ENCODE data around the gene HARBI1. TPM values are rescaled to one million over a fixed set of nuclear protein-coding genes. Genes with fewer than 3 reads are reported as not detected.
"Not testable (repeated sequence)": the region's sequence is repeated elsewhere in the genome, so short reads cannot be mapped to it uniquely, and the experiment has no call there.

HARBI1 gene
- total RNA-seq, 2 donors from 2014 or later: 7.5 to 8.4 TPM

GRCh38 chr11:46588915-46589314 lies 28.1 kb downstream of the HARBI1 start:
- no peaks in the 10 kb centered on the region for H3K9me3 ChIP-seq (ENCODE audit: control insufficient read depth, low read length)
- DNase-seq: no peak
- TF ChIP-seq CTCF (conservative IDR thresholded peaks at IDR 0.05): no peak
- Mint-ChIP-seq H3K4me3 (no peak overlapping the region), H3K27ac (no peak overlapping the region), H3K9me3 (peaks cover 1% of the 10 kb centered on the region), H3K27me3 (ENCODE audit: insufficient read depth) (no peaks in the 10 kb centered on the region), H3K36me3 (ENCODE audit: low read depth) (peaks cover 17% of the 10 kb centered on the region), H3K4me1 (peaks cover 24% of the 10 kb centered on the region)
- no peaks in the 10 kb centered on the region for H3K27me3 ChIP-seq (ENCODE audit: control insufficient read depth, insufficient read depth, low read length, poor library complexity, severe bottlenecking)
- no peak overlapping the region for H3K27ac ChIP-seq (ENCODE audit: low read depth, low read length)
- peaks cover 19% of the 10 kb centered on the region for H3K36me3 ChIP-seq (ENCODE audit: control insufficient read depth, insufficient read depth, low read length)
- H3K9ac ChIP-seq (ENCODE audit: extremely low read depth, low read length, poor library complexity, severe bottlenecking): no peak overlapping the region
- H3K4me1 ChIP-seq (ENCODE audit: control insufficient read depth, insufficient read depth, low read length): no peaks in the 10 kb centered on the region
- H3K4me3 ChIP-seq (ENCODE audit: low read length): no peak overlapping the region

GRCh38 chr11:46588131-46588530 lies 28.9 kb downstream of the HARBI1 start:
- Mint-ChIP-seq H3K4me1 (peaks cover 23% of the 10 kb centered on the region), H3K27me3 (ENCODE audit: insufficient read depth) (no peaks in the 10 kb centered on the region), H3K36me3 (ENCODE audit: low read depth) (peaks cover 17% of the 10 kb centered on the region), H3K4me3 (no peak overlapping the region), H3K9me3 (peaks cover 1% of the 10 kb centered on the region), H3K27ac (no peak overlapping the region)
- TF ChIP-seq CTCF (conservative IDR thresholded peaks at IDR 0.05): no peak
- H3K4me1 ChIP-seq (ENCODE audit: control insufficient read depth, insufficient read depth, low read length): no peaks in the 10 kb centered on the region
- H3K9ac ChIP-seq (ENCODE audit: extremely low read depth, low read length, poor library complexity, severe bottlenecking): no peak overlapping the region
- no peaks in the 10 kb centered on the region for H3K27me3 ChIP-seq (ENCODE audit: control insufficient read depth, insufficient read depth, low read length, poor library complexity, severe bottlenecking)
- no peak for DNase-seq
- no peak overlapping the region for H3K4me3 ChIP-seq (ENCODE audit: low read length)
- H3K36me3 ChIP-seq (ENCODE audit: control insufficient read depth, insufficient read depth, low read length): peaks cover 19% of the 10 kb centered on the region
- no peaks in the 10 kb centered on the region for H3K9me3 ChIP-seq (ENCODE audit: control insufficient read depth, low read length)
- whole genome bisulfite sequencing, 2 experiments (ENCODE audit: insufficient coverage in 1 of 2, insufficient read length in 1 of 2): 95 to 97% methylated on average over 5 of the region's 5 CpGs
- H3K27ac ChIP-seq (ENCODE audit: low read depth, low read length): no peak overlapping the region

GRCh38 chr11:46583513-46583912 lies 33.5 kb downstream of the HARBI1 start:
- peaks cover 24% of the 10 kb centered on the region for H3K36me3 ChIP-seq (ENCODE audit: control insufficient read depth, insufficient read depth, low read length)

GRCh38 chr11:46582588-46582987 lies 34.4 kb downstream of the HARBI1 start:
- no peak for TF ChIP-seq CTCF (conservative IDR thresholded peaks at IDR 0.05)
- H3K9me3 Mint-ChIP-seq: peaks cover 6% of the 10 kb centered on the region
- Histone ChIP-seq H3K4me1 (ENCODE audit: control insufficient read depth, insufficient read depth, low read length) (no peaks in the 10 kb centered on the region), H3K4me3 (ENCODE audit: low read length) (no peak overlapping the region), H3K36me3 (ENCODE audit: control insufficient read depth, insufficient read depth, low read length) (peaks cover 28% of the 10 kb centered on the region), H3K9me3 (ENCODE audit: control insufficient read depth, low read length) (no peaks in the 10 kb centered on the region), H3K27ac (ENCODE audit: low read depth, low read length) (no peak overlapping the region), H3K27me3 (ENCODE audit: control insufficient read depth, insufficient read depth, low read length, poor library complexity, severe bottlenecking) (no peaks in the 10 kb centered on the region), H3K9ac (ENCODE audit: extremely low read depth, low read length, poor library complexity, severe bottlenecking) (no peak overlapping the region)
- 94 to 95% methylated on average over 5 of the region's 5 CpGs for WGBS, 2 experiments (ENCODE audit: insufficient coverage in 1 of 2, insufficient read length in 1 of 2)
- H3K4me3 Mint-ChIP-seq: no peak overlapping the region
- H3K27me3 Mint-ChIP-seq (ENCODE audit: insufficient read depth): no peaks in the 10 kb centered on the region
- no peak overlapping the region for H3K27ac Mint-ChIP-seq
- peaks cover 36% of the 10 kb centered on the region for H3K36me3 Mint-ChIP-seq (ENCODE audit: low read depth)
- H3K4me1 Mint-ChIP-seq: peaks cover 4% of the 10 kb centered on the region
- no peak for DNase-seq

More at GRCh38 chr11:46583513-46583912, 33.5 kb downstream of the HARBI1 start:
- H3K27me3 ChIP-seq (ENCODE audit: control insufficient read depth, insufficient read depth, low read length, poor library complexity, severe bottlenecking); H3K4me3 ChIP-seq (ENCODE audit: low read length); H3K27ac Mint-ChIP-seq; H3K9ac ChIP-seq (ENCODE audit: extremely low read depth, low read length, poor library complexity, severe bottlenecking); H3K27ac ChIP-seq (ENCODE audit: low read depth, low read length); H3K27me3 Mint-ChIP-seq (ENCODE audit: insufficient read depth); H3K4me1 ChIP-seq (ENCODE audit: control insufficient read depth, insufficient read depth, low read length); DNase-seq; H3K9me3 Mint-ChIP-seq; H3K9me3 ChIP-seq (ENCODE audit: control insufficient read depth, low read length); H3K4me1 Mint-ChIP-seq; H3K4me3 Mint-ChIP-seq: not testable (repeated sequence)
- WGBS, 2 experiments (ENCODE audit: insufficient coverage in 1 of 2, insufficient read length in 1 of 2): no CpG with 5 or more reads among the region's 1 CpG
- H3K36me3 Mint-ChIP-seq (ENCODE audit: low read depth): peaks cover 37% of the 10 kb centered on the region
